K562 (cell line): ENCODE results near the gene DLAT. TPM values are rescaled to one million over a fixed set of nuclear protein-coding genes. Genes with fewer than 3 reads are reported as not detected.

Experiments
- ARID2 ChIP-seq: fragments of 450-650 bp; IDR thresholded peaks from 2 replicates; pipeline ENCODE4 v1.6.1; 2017; ENCODE audit warnings: antibody characterized with exemption, mild to moderate bottlenecking
- RBM34 ChIP-seq: fragments of 200-400 bp; formaldehyde crosslinking; IDR thresholded peaks from 2 replicates; pipeline ENCODE4 v1.6.1; 2018; ENCODE audit warnings: low read length, borderline replicate concordance; ENCODE audit not compliant: insufficient read depth
- TEAD2 ChIP-seq: fragments of 450-650 bp; IDR thresholded peaks from 2 replicates; pipeline ENCODE4 v1.6.1; 2016; ENCODE audit warnings: missing genetic modification characterization, control low read depth, missing compliant biosample characterization
- ZFP36 ChIP-seq: fragments of 150-350 bp; IDR thresholded peaks from 2 replicates; pipeline ENCODE4 v1.6.1; 2018; ENCODE audit warnings: low read length, low read depth; ENCODE audit not compliant: partially characterized antibody
- ZNF280B ChIP-seq: fragments of 250-450 bp; sonication (Bioruptor Pico); IDR thresholded peaks from 2 replicates; pipeline ENCODE4 v1.5.1; 2021; ENCODE audit warnings: mild to moderate bottlenecking
- ZNF592 ChIP-seq: fragments of 450-650 bp; IDR thresholded peaks from 2 replicates; pipeline ENCODE4 v1.6.1; 2017; ENCODE audit warnings: antibody characterized with exemption, mild to moderate bottlenecking
- polyA plus RNA-seq, 8 experiments: library from polyadenylated mRNA; depleted of rRNA in 4 of 8; stranded (reverse) in 5 of 8; unstranded in 3 of 8; fragments of >200 nt; fragmentation: Nextera tagmentation in 2 of 8; fragmentation: Illumina TruSeq in 1 of 8; extraction: Ambion mirVana in 2 of 8; extraction: Trizol in 1 of 8; gene quantifications; 2 replicates each; pipeline versions ENCODE4 v1.2.1 to v1.2.3, GENCODE V29; 2011 to 2014; ENCODE audit warnings: inconsistent platforms in 1 of 8, missing spikeins in 1 of 8
- total RNA-seq, 7 experiments: library from RNA; depleted of rRNA in 6 of 7; stranded (reverse); fragments of >200 nt in 6 of 7; fragmentation: Illumina TruSeq in 2 of 7; extraction: Trizol in 2 of 7; gene quantifications; 2 replicates each; pipeline versions ENCODE4 v1.2.1 to v1.2.3, GENCODE V29; 2011 to 2021; ENCODE audit warnings: low replicate concordance in 1 of 7

DLAT gene
- total and polyA plus RNA-seq, 9 of the 15 experiments (the other 6 are each of a cell fraction or from before 2014, with no cell fraction given), result 41.7 to 152 (median 105) TPM

- TF ChIP-seq ZNF592 (no peak), ZNF280B (CRISPR knock-in tag) (no peak), TEAD2 (tag) (no peak), ZFP36 (no peak), RBM34 (no peak), ARID2 (no peak)
Measured at GRCh38 chr11:111976119-111976766, 49.0 kb upstream of the DLAT start (continued).
